Dermis blood vessel endothelial cell (primary cell): ENCODE measurements around the gene GSTO1. TPM values are rescaled to one million over a fixed set of nuclear protein-coding genes. Genes with fewer than 3 reads are reported as not detected.
"Not testable (repeated sequence)": the region's sequence is repeated elsewhere in the genome, so short reads cannot be mapped to it uniquely, and the experiment has no call there.

Experiments used
- DNase-seq: peaks from one replicate; pipeline ENCODE4 v3.0.0; 2010
- total RNA-seq: library from RNA; depleted of rRNA; stranded (reverse); fragments of >200 nt; gene quantifications from 2 replicates; pipeline ENCODE4 v1.2.3, GENCODE V29; 2014

Gene GSTO1
- 147 and 348 TPM in 2 replicates for total RNA-seq

GRCh38 chr10:104254493-104255310 lies at the start of gene GSTO1:
GSTO1 (plus strand) TSS chr10:104254892; CDS start chr10:104254929, 37 bp downstream.
- peak; percentile 70 for DNase-seq

- DNase-seq = no peak
These were observed 46.0 kb upstream of the GSTO1 start for GRCh38 chr10:104208730-104209129.

GRCh38 chr10:104209575-104210198 lies 45.0 kb upstream of the GSTO1 start:
- DNase-seq = peak; percentile 70

- no peak for DNase-seq
These were observed 38.1 kb upstream of the GSTO1 start for GRCh38 chr10:104216631-104217030.

GRCh38 chr10:104218751-104219150 lies 35.9 kb upstream of the GSTO1 start:
- no peak for DNase-seq

GRCh38 chr10:104220522-104220921 lies 34.2 kb upstream of the GSTO1 start:
- DNase-seq = no peak

GRCh38 chr10:104223304-104223703 lies 31.4 kb upstream of the GSTO1 start:
- no peak for DNase-seq

GRCh38 chr10:104230490-104230889 lies 24.2 kb upstream of the GSTO1 start:
- DNase-seq = no peak

GRCh38 chr10:104231784-104232612 lies 22.7 kb upstream of the GSTO1 start, which contains the start of gene CFAP43:
CFAP43 (minus strand) TSS chr10:104232364; CDS start chr10:104232246, 118 bp downstream.
- peak; percentile 97 for DNase-seq

- no peak for DNase-seq
These were observed 22.0 kb upstream of the GSTO1 start for GRCh38 chr10:104232613-104233102.

- no peak for DNase-seq
These were observed 20.9 kb upstream of the GSTO1 start for GRCh38 chr10:104233817-104234216.

GRCh38 chr10:104234934-104235333 lies 19.8 kb upstream of the GSTO1 start:
- no peak for DNase-seq

- no peak for DNase-seq
These were observed 18.9 kb upstream of the GSTO1 start for GRCh38 chr10:104235801-104236200.

- DNase-seq = no peak
These were observed 14.6 kb upstream of the GSTO1 start for GRCh38 chr10:104240078-104240477.

- DNase-seq = no peak
These were observed 12.1 kb upstream of the GSTO1 start for GRCh38 chr10:104242545-104242944.

- not testable (repeated sequence) for DNase-seq
These were observed 11.7 kb upstream of the GSTO1 start for GRCh38 chr10:104243009-104243408.

- DNase-seq = no peak
These were observed 11.2 kb upstream of the GSTO1 start for GRCh38 chr10:104243512-104243911.

GRCh38 chr10:104245066-104245632 lies 9.5 kb upstream of the GSTO1 start:
- no peak for DNase-seq

GRCh38 chr10:104246976-104247375 lies 7.7 kb upstream of the GSTO1 start:
- no peak for DNase-seq

GRCh38 chr10:104247513-104248146 lies 7.1 kb upstream of the GSTO1 start:
- DNase-seq = no peak

GRCh38 chr10:104248931-104249330 lies 5.8 kb upstream of the GSTO1 start:
- DNase-seq = not testable (repeated sequence)

- DNase-seq = no peak
These were observed 4.3 kb upstream of the GSTO1 start for GRCh38 chr10:104250371-104250770.
